ENCODE data around the gene CAB39.

- TF ChIP-seq CTCF (IDR thresholded peaks at IDR 0.05; ENCODE audit: insufficient read depth, low read depth, low read length) (no peak), EZH2 (IDR thresholded peaks at IDR 0.05; ENCODE audit: insufficient read depth, low read length) (no peak)
Observed at GRCh38 chr2:230863031-230863430, 150.4 kb downstream of the CAB39 start.
